Measurements from ENCODE around the gene EXT2. TPM values are rescaled to one million over a fixed set of nuclear protein-coding genes. Genes with fewer than 3 reads are reported as not detected.

Gene EXT2
- 10 to 100 TPM; 28.2 to 30.3 TPM for total RNA-seq
- polyA plus RNA-seq: 10 to 100 TPM; 41.0 to 48.5 TPM

GRCh38 chr11:44095506-44096359 is at the start of gene EXT2:
EXT2 (plus strand) TSS chr11:44095678; CDS start chr11:44107713, 12,035 bp downstream.
- Histone ChIP-seq H3K4me3 (ENCODE audit: low read length in 2 of 2) (peak within 1 kb of the TSS; percentile 61 to 70), H3K9me3 (ENCODE audit: control insufficient read depth in 1 of 2, low read length in 2 of 2) (no peaks in the 10 kb centered on the region), H3K27ac (ENCODE audit: low read depth, low read length) (peak within 1 kb of the TSS; percentile 58), H3K4me1 (ENCODE audit: insufficient read depth, low read length) (peaks cover 29% of the 10 kb centered on the region), H3K36me3 (ENCODE audit: insufficient read depth, low read length) (no peaks in the 10 kb centered on the region), H3K27me3 (ENCODE audit: insufficient read depth, low read length) (no peaks in the 10 kb centered on the region)
- peak; percentile 79 to 85 (median 83) for DNase-seq
- Mint-ChIP-seq H3K27ac (peak within 1 kb of the TSS; percentile 68 to 90 (median 85)), H3K36me3 (peaks cover 5 to 9% of the 10 kb centered on the region in 2 donors), H3K4me3 (peak within 1 kb of the TSS; percentile 87 to 92 (median 90)), H3K4me1 (peaks cover 25 to 50% (median 34%) of the 10 kb centered on the region in 4 donors), H3K9me3 (no peaks in the 10 kb centered on the region), H3K27me3 (no peaks in the 10 kb centered on the region)
- ChIA-PET CTCF (ENCODE audit: partially characterized antibody) (interaction anchor here (0.7 to 7.6 kb wide), 11 partner anchors 10 to 443 kb away, joined by 3 to 135 read pairs (median 6); partner anchors contain the start of gene ACCS), POLR2A (ENCODE audit: partially characterized antibody) (interaction anchor here (0.7 to 1.2 kb wide), 2 partner anchors 9 to 30 kb away, joined by 3 to 9 read pairs; partner anchors contain the start of gene ACCS)
- intact Hi-C loops (cut with micrococcal nuclease): no loop called here

- H3K4me3 ChIP-seq (ENCODE audit: low read length in 2 of 2): no peak overlapping the region
- no peak overlapping the region for H3K27ac Mint-ChIP-seq
- no peak overlapping the region for H3K4me3 Mint-ChIP-seq
- H3K36me3 ChIP-seq (ENCODE audit: insufficient read depth, low read length): no peaks in the 10 kb centered on the region
- no peak overlapping the region for H3K27ac ChIP-seq (ENCODE audit: low read depth, low read length)
- no peaks in the 10 kb centered on the region for H3K4me1 ChIP-seq (ENCODE audit: insufficient read depth, low read length)
- H3K27me3 Mint-ChIP-seq: peaks cover 0 to 9% of the 10 kb centered on the region in 2 donors
- DNase-seq: no peak
- ChIA-PET CTCF (ENCODE audit: partially characterized antibody) (no interaction called here), POLR2A (ENCODE audit: partially characterized antibody) (no interaction called here)
- H3K9me3 ChIP-seq (ENCODE audit: control insufficient read depth in 1 of 2, low read length in 2 of 2): no peaks in the 10 kb centered on the region
- H3K36me3 Mint-ChIP-seq: no peaks in the 10 kb centered on the region
- intact Hi-C loops (cut with micrococcal nuclease): no loop called here
- H3K4me1 Mint-ChIP-seq: no peaks in the 10 kb centered on the region
- no peaks in the 10 kb centered on the region for H3K27me3 ChIP-seq (ENCODE audit: insufficient read depth, low read length)
- H3K9me3 Mint-ChIP-seq: peaks cover 0 to 5% (median 3%) of the 10 kb centered on the region in 8 donors
Measured at GRCh38 chr11:44046182-44046581, 49.3 kb upstream of the EXT2 start.

- Histone ChIP-seq H3K36me3 (ENCODE audit: insufficient read depth, low read length) (no peaks in the 10 kb centered on the region), H3K4me3 (ENCODE audit: low read length in 2 of 2) (no peak overlapping the region), H3K9me3 (ENCODE audit: control insufficient read depth in 1 of 2, low read length in 2 of 2) (no peaks in the 10 kb centered on the region), H3K27ac (ENCODE audit: low read depth, low read length) (no peak overlapping the region), H3K27me3 (ENCODE audit: insufficient read depth, low read length) (no peaks in the 10 kb centered on the region), H3K4me1 (ENCODE audit: insufficient read depth, low read length) (no peaks in the 10 kb centered on the region)
- no peak overlapping the region for H3K27ac Mint-ChIP-seq
- H3K36me3 Mint-ChIP-seq: no peaks in the 10 kb centered on the region
- ChIA-PET POLR2A (ENCODE audit: partially characterized antibody) (no interaction called here), CTCF (ENCODE audit: partially characterized antibody) (no interaction called here)
- intact Hi-C loops (cut with micrococcal nuclease): no loop called here
- H3K4me1 Mint-ChIP-seq: no peaks in the 10 kb centered on the region
- H3K9me3 Mint-ChIP-seq: no peaks in the 10 kb centered on the region
- H3K4me3 Mint-ChIP-seq: no peak overlapping the region
- no peak for DNase-seq
- H3K27me3 Mint-ChIP-seq: peaks cover 0 to 10% of the 10 kb centered on the region in 2 donors
Measured at GRCh38 chr11:44047298-44047697, 48.2 kb upstream of the EXT2 start.

- ChIA-PET CTCF (ENCODE audit: partially characterized antibody) (no interaction called here), POLR2A (ENCODE audit: partially characterized antibody) (no interaction called here)
- no peak within 1 kb of the TSS for H3K4me3 ChIP-seq (ENCODE audit: low read length in 2 of 2)
- H3K36me3 ChIP-seq (ENCODE audit: insufficient read depth, low read length): no peaks in the 10 kb centered on the region
- intact Hi-C loops (cut with micrococcal nuclease): no loop called here
- Mint-ChIP-seq H3K4me1 (no peaks in the 10 kb centered on the region), H3K27me3 (peaks cover 0 to 10% of the 10 kb centered on the region in 2 donors), H3K36me3 (no peaks in the 10 kb centered on the region), H3K4me3 (no peak within 1 kb of the TSS), H3K27ac (no peak within 1 kb of the TSS), H3K9me3 (no peaks in the 10 kb centered on the region)
- no peak for DNase-seq
- no peaks in the 10 kb centered on the region for H3K27me3 ChIP-seq (ENCODE audit: insufficient read depth, low read length)
- H3K4me1 ChIP-seq (ENCODE audit: insufficient read depth, low read length): no peaks in the 10 kb centered on the region
- no peaks in the 10 kb centered on the region for H3K9me3 ChIP-seq (ENCODE audit: control insufficient read depth in 1 of 2, low read length in 2 of 2)
- H3K27ac ChIP-seq (ENCODE audit: low read depth, low read length): no peak within 1 kb of the TSS
Measured at GRCh38 chr11:44047931-44048431, 47.5 kb upstream of the EXT2 start, which contains the start of gene ACCSL. ACCSL (plus strand) TSS chr11:44047981; CDS start chr11:44048037, 56 bp downstream.

GRCh38 chr11:44049832-44050231 is 45.6 kb upstream of the EXT2 start:
- CTCF ChIA-PET (ENCODE audit: partially characterized antibody): no interaction called here
- Mint-ChIP-seq H3K4me3 (no peak overlapping the region), H3K27me3 (peaks cover 0 to 10% of the 10 kb centered on the region in 2 donors), H3K9me3 (no peaks in the 10 kb centered on the region), H3K27ac (no peak overlapping the region), H3K36me3 (no peaks in the 10 kb centered on the region), H3K4me1 (no peaks in the 10 kb centered on the region)
- POLR2A ChIA-PET (ENCODE audit: partially characterized antibody): no interaction called here
- no peaks in the 10 kb centered on the region for H3K36me3 ChIP-seq (ENCODE audit: insufficient read depth, low read length)
- no peaks in the 10 kb centered on the region for H3K4me1 ChIP-seq (ENCODE audit: insufficient read depth, low read length)
- H3K9me3 ChIP-seq (ENCODE audit: control insufficient read depth in 1 of 2, low read length in 2 of 2): no peaks in the 10 kb centered on the region
- no peaks in the 10 kb centered on the region for H3K27me3 ChIP-seq (ENCODE audit: insufficient read depth, low read length)
- no peak overlapping the region for H3K4me3 ChIP-seq (ENCODE audit: low read length in 2 of 2)
- intact Hi-C loops (cut with micrococcal nuclease): no loop called here
- H3K27ac ChIP-seq (ENCODE audit: low read depth, low read length): no peak overlapping the region
- no peak for DNase-seq

- CTCF ChIA-PET (ENCODE audit: partially characterized antibody): no interaction called here
- H3K27me3 ChIP-seq (ENCODE audit: insufficient read depth, low read length): no peaks in the 10 kb centered on the region
- no peak for DNase-seq
- no peak overlapping the region for H3K27ac ChIP-seq (ENCODE audit: low read depth, low read length)
- H3K36me3 ChIP-seq (ENCODE audit: insufficient read depth, low read length): no peaks in the 10 kb centered on the region
- Mint-ChIP-seq H3K36me3 (no peaks in the 10 kb centered on the region), H3K9me3 (no peaks in the 10 kb centered on the region), H3K27me3 (peaks cover 0 to 10% of the 10 kb centered on the region in 2 donors), H3K4me1 (no peaks in the 10 kb centered on the region), H3K4me3 (no peak overlapping the region), H3K27ac (no peak overlapping the region)
- POLR2A ChIA-PET (ENCODE audit: partially characterized antibody): no interaction called here
- H3K9me3 ChIP-seq (ENCODE audit: control insufficient read depth in 1 of 2, low read length in 2 of 2): no peaks in the 10 kb centered on the region
- intact Hi-C loops (cut with micrococcal nuclease): no loop called here
- H3K4me3 ChIP-seq (ENCODE audit: low read length in 2 of 2): no peak overlapping the region
- no peaks in the 10 kb centered on the region for H3K4me1 ChIP-seq (ENCODE audit: insufficient read depth, low read length)
Measured at GRCh38 chr11:44051171-44051570, 44.3 kb upstream of the EXT2 start.

GRCh38 chr11:44057340-44057739 is 38.1 kb upstream of the EXT2 start:
- Mint-ChIP-seq H3K4me1 (no peaks in the 10 kb centered on the region), H3K4me3 (no peak overlapping the region), H3K27ac (no peak overlapping the region), H3K27me3 (no peaks in the 10 kb centered on the region), H3K9me3 (no peaks in the 10 kb centered on the region), H3K36me3 (no peaks in the 10 kb centered on the region)
- ChIA-PET POLR2A (ENCODE audit: partially characterized antibody) (no interaction called here), CTCF (ENCODE audit: partially characterized antibody) (interaction anchor here (1.2 to 1.6 kb wide), 2 partner anchors 9 to 12 kb away, joined by 3 to 10 read pairs; partner anchors contain the start of gene ACCS)
- H3K9me3 ChIP-seq (ENCODE audit: control insufficient read depth in 1 of 2, low read length in 2 of 2): no peaks in the 10 kb centered on the region
- no peaks in the 10 kb centered on the region for H3K36me3 ChIP-seq (ENCODE audit: insufficient read depth, low read length)
- intact Hi-C loops (cut with micrococcal nuclease): no loop called here
- no peak overlapping the region for H3K27ac ChIP-seq (ENCODE audit: low read depth, low read length)
- no peaks in the 10 kb centered on the region for H3K4me1 ChIP-seq (ENCODE audit: insufficient read depth, low read length)
- no peak overlapping the region for H3K4me3 ChIP-seq (ENCODE audit: low read length in 2 of 2)
- DNase-seq: no peak
- no peaks in the 10 kb centered on the region for H3K27me3 ChIP-seq (ENCODE audit: insufficient read depth, low read length)
